Measurements from ENCODE around the gene RBM12.

Gene RBM12

DNA sequence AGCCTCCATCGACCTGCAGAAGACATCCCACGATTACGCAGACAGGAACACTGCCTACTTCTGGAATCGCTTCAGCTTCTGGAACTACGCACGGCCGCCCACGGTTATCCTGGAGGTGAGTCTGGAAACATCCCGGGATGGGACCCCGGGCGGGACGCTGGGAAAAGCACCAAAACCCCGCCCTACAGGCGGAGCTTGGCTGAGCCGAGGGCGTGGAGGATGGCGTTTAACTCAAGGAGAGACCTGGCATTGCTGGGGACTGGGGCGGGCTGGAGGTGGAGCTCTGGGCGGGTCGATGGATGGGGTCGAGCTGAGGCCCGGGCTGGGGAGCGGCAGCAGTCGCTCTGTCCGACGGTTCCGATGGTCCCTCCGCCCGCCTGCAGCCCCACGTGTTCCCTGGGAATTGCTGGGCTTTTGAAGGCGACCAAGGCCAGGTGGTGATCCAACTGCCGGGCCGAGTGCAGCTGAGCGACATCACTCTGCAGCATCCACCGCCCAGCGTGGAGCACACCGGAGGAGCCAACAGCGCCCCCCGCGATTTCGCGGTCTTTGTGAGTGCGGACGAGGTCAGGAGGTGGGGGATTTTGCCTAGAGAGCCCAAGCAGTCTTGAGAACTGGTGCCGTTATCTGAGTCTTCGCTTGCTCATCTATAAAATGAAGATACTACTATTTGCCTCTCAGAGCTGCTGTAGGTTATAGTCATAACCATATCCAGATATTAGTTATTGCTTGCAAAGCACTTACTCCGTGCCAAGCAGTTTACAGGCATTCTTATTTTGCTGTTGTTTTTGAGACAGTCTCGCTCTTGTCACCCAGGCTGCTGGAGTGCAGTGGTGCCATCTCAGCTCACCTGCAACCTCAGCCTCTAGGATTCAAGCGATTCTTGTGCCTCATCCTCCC is 45.3 kb downstream of the RBM12 start:
- TF ChIP-seq, protein P1, sequence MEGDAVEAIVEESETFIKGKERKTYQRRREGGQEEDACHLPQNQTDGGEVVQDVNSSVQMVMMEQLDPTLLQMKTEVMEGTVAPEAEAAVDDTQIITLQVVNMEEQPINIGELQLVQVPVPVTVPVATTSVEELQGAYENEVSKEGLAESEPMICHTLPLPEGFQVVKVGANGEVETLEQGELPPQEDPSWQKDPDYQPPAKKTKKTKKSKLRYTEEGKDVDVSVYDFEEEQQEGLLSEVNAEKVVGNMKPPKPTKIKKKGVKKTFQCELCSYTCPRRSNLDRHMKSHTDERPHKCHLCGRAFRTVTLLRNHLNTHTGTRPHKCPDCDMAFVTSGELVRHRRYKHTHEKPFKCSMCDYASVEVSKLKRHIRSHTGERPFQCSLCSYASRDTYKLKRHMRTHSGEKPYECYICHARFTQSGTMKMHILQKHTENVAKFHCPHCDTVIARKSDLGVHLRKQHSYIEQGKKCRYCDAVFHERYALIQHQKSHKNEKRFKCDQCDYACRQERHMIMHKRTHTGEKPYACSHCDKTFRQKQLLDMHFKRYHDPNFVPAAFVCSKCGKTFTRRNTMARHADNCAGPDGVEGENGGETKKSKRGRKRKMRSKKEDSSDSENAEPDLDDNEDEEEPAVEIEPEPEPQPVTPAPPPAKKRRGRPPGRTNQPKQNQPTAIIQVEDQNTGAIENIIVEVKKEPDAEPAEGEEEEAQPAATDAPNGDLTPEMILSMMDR (IDR thresholded peaks at IDR 0.05; ENCODE audit: low read depth, low read length): peak; percentile 36
- peak; percentile 80 to 88 for DNase-seq (ENCODE audit: low read depth in 2 of 2)
- H3K4me3 ChIP-seq (replicated peaks in 1 of 2; ENCODE audit: low read depth in 2 of 2, low read length in 2 of 2): peak overlapping the region; percentile 65 to 82

DNA sequence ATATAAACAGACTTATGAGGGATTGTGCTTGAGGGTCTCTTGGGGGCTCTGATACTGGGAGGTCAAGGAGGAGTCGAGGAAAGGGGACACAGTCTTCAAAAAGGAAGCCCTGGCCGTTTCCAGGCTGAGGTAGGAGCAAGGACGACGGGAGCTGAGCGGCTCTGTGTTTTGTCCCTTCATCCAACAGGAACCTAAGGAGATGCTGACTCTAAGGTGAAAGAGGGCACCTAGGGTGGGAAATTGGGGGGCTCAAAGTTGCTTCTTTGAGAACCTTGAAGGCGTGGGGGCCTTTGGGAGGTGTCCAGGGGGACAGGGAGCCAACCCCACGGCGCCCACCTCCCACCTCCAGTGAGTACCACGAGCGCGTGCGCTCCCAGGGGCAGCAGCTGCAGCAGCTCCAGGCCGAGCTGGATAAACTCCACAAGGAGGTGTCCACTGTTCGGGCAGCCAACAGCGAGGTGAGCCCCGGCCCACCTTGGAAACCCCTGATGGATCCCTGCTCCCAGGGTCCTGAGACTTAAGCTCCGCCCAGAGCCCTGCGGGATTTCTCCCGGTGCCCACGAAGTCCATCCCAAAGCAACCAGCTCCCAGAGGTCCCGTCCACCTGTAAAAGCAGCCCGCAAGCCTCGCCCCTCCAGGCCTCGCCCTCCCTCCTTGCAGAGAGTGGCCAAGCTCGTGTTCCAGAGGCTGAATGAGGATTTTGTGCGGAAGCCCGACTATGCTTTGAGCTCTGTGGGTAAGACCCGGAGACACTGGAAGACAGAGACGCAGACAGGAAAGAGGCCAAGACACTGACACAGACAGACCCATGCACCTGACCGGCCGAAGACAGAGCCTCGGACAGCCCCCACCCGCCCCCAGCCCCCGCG is 46.2 kb downstream of the RBM12 start:
- TF ChIP-seq, protein P1 (IDR thresholded peaks at IDR 0.05; ENCODE audit: low read depth, low read length): no peak
- peak overlapping the region; percentile 65 to 82 for H3K4me3 ChIP-seq (replicated peaks in 1 of 2; ENCODE audit: low read depth in 2 of 2, low read length in 2 of 2)
- peak; percentile 37 to 46 for DNase-seq (ENCODE audit: low read depth in 2 of 2)

DNA sequence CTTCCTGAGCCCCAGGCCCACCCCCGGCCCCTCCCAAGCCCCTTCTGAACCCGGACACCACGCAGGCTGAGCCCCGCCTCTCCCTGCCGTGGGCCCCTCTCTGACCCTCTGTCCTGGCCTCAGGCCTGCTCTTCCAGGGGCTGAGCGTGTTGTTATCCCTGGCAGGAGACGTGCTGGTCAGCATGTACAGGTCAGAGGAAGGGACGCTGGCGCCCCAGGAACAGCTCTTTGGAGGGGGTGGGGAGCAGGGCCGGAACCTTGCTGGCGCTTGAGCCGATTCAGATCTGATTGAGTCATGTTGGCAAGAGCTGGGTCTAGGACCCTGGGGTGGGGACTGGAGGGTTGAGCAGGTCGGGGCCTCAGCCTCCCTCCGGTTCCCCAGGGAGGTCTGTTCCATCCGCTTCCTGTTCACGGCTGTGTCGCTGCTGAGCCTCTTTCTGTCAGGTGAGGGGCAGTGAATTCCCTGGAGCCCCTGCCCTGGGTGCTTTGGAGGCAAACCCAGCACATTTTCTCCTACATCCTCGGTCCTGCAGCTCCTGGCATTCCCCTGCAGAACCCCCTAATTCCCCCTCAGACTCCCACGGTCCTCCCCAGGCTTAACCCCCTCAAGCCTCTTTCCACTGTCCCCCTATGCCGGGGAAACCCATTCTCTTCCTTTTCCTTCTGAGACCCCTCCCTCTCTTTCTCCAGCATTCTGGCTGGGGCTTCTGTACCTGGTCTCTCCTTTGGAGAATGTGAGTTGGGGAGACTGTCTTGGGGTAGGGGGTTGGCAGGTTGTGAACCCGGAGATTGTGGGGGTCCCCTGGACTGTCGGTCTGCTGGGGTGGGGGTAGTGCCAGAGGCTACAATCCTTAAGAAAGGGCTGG is 47.1 kb downstream of the RBM12 start:
- peak overlapping the region; percentile 65 to 82 for H3K4me3 ChIP-seq (replicated peaks in 1 of 2; ENCODE audit: low read depth in 2 of 2, low read length in 2 of 2)
- TF ChIP-seq, protein P1 (IDR thresholded peaks at IDR 0.05; ENCODE audit: low read depth, low read length): peak; percentile 32
- DNase-seq (ENCODE audit: low read depth in 2 of 2): peak; percentile 72 to 78

DNA sequence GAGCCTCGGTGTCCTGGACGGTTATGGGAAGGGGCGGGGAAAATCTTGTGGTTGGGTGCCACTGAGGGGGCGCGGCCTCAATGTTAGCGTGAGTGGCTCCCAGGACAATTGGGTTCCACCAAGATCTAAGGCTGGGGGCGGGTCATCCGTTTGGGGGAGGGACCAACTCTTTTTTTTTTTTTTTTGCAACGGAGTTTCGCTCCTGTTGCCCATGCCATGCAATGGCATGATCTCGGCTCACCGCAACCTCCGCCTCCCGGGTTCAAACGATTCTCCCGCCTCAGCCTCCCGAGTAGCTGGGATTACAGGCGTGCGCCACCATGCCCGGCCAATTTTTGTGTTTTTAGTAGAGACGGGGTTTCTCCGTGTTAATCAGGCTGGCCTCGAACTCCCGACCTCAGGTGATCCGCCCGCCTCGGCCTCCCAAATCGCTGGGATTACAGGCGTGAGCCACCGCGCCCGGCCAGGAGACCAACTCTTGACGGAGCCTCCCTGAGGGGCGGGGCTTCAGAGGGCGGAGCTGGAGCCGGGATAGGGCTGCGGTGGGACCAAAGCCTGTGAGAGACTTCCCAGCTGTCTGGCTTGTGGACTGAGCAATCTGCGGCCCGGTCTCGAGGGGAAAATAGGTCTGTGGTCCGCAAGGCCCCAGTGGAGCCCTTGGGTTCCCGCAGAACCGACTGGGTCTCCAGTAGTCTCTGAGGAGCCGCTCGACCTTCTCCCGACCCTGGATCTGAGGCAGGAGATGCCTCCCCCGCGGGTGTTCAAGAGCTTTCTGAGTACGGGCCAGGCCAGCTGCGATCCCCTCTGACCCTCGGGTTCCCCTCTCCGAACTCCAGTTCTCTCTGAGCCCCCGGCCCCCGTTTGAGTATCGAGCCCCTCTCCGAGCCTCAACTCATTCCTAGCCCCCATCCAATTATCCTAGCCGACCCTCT is 48.0 kb downstream of the RBM12 start:
- H3K4me3 ChIP-seq (replicated peaks in 1 of 2; ENCODE audit: low read depth in 2 of 2, low read length in 2 of 2): peak overlapping the region; percentile 65 to 82
- DNase-seq (ENCODE audit: low read depth in 2 of 2): peak; percentile 100
- TF ChIP-seq, protein P1 (IDR thresholded peaks at IDR 0.05; ENCODE audit: low read depth, low read length): no peak

DNA sequence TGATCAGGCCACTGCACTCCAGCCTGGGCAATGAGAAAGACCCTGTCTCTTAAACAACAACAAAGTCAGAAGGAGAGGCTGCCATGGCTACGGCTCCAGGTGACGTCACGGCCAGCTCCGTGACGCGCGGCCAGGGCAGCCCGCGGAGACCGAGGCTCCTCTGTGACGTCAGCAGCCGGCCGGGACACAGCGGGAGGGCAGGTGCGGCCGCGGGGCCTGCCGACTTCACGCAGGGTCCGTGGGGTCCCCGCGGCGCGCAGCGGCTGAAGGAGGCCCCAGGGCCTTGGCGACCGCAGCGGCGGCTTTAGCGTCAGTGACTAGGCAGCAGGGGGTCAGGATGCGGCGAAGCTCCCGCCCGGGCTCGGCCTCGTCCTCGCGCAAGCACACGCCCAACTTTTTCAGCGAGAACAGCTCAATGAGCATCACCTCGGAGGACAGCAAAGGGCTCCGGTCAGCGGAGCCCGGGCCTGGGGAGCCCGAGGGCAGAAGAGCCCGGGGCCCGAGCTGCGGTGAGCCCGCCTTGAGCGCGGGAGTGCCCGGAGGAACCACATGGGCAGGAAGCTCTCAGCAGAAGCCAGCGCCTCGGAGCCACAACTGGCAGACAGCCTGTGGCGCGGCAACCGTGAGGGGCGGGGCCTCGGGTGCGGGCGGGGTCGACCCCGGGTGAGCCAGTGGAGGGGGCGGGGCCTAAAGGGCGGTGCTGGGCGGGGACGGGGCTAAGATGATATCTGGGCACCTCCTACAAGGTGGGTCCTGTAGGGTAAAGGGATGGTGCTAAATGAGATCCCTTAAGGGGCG is 48.8 kb downstream of the RBM12 start, which contains the start of gene SPAG4:
TSS of gene SPAG4 (plus strand) at position 163 of the 798 bp plus-strand sequence. CDS start at position 338, 175 bp downstream.
- peak within 1 kb of the TSS; percentile 65 to 82 for H3K4me3 ChIP-seq (replicated peaks in 1 of 2; ENCODE audit: low read depth in 2 of 2, low read length in 2 of 2)
- TF ChIP-seq, protein P1 (IDR thresholded peaks at IDR 0.05; ENCODE audit: low read depth, low read length): no peak
- peak in 1 of 2 donors; percentile 85 for DNase-seq (ENCODE audit: low read depth in 2 of 2)

Measured in cardiac fibroblast (primary cell).